Duodenal mucosa (tissue), 2 donors: Measurements from ENCODE around the gene TFCP2L1.

Experiments
- H3K27ac ChIP-seq: one replicate; pipeline ENCODE4 v1.7.0; 2013; ENCODE audit warnings: low read depth, low read length
- H3K27me3 ChIP-seq, 2 donors: one replicate each; pipeline ENCODE4 v1.7.0; 2013; ENCODE audit warnings: low read length in 2 of 2, control low read depth in 1 of 2; ENCODE audit not compliant: insufficient read depth in 2 of 2, control insufficient read depth in 1 of 2
- H3K36me3 ChIP-seq, 2 donors: one replicate each; pipeline ENCODE4 v1.7.0; 2013; ENCODE audit warnings: low read length in 2 of 2, control low read depth in 1 of 2; ENCODE audit not compliant: insufficient read depth in 2 of 2, control insufficient read depth in 1 of 2
- H3K4me1 ChIP-seq, 2 donors: one replicate each; pipeline ENCODE4 v1.7.0; 2013; ENCODE audit warnings: low read length in 2 of 2, control low read depth in 1 of 2; ENCODE audit not compliant: insufficient read depth in 2 of 2, control insufficient read depth in 1 of 2
- H3K4me3 ChIP-seq, 2 donors: one replicate each; pipeline ENCODE4 v1.7.0; 2013; ENCODE audit warnings: low read length in 2 of 2, low read depth in 1 of 2
- H3K9ac ChIP-seq, 2 donors: one replicate each; pipeline ENCODE4 v1.7.0; 2013; ENCODE audit warnings: low read length in 2 of 2, low read depth in 1 of 2
- H3K9me3 ChIP-seq, 2 donors: one replicate each; pipeline ENCODE4 v1.7.0; 2013; ENCODE audit warnings: low read length in 2 of 2, control low read depth in 1 of 2; ENCODE audit not compliant: control insufficient read depth in 1 of 2

TFCP2L1 gene

DNA sequence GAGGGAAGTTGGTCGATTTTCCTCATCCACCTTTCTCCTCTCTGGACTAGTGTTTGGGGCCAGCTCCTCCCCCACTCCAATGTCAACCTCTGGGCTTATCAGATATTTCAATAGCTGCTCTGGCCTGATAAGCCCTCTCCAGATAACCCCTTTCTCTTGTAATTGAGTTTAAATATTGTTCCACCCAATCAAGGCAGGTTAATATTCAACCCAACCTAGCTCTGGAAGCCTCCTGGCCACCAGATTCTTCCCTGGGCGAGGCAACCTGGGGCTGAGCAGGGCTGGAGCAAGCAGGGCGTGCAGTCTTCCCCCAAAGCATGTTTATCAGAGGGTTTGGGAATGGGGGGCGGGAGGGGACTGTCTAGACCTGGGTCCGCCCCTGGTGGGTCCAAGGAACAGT lies 73.8 kb downstream of the TFCP2L1 start:
- Histone ChIP-seq H3K4me3 (peak overlapping the region in 1 of 2 donors; percentile 24), H3K36me3 (no peaks in the 10 kb centered on the region), H3K9me3 (no peaks in the 10 kb centered on the region), H3K27me3 (no peaks in the 10 kb centered on the region), H3K4me1 (peaks cover 14 to 22% of the 10 kb centered on the region in 2 donors), H3K27ac (no peak overlapping the region), H3K9ac (no peak overlapping the region)

DNA sequence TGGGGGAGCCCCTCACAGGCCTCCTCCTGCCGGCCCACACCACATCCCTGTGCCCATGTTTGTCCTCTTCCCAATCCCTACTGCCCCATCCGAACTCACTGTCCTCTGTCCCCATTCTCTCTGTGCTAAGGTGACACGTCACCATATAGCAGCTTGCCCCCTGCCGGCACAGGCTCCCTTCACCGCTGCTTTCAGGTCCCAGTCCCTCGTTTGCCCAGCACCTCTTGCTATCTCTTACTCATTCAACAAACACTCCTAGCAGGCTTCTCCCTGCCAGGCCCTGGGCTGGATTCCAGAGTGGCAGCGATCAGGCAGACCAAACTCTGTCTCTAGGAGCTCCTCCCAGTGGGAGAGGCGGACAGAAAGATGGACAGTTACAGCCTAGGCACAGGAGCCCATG lies 74.3 kb downstream of the TFCP2L1 start:
- Histone ChIP-seq H3K9me3 (no peaks in the 10 kb centered on the region), H3K27ac (no peak overlapping the region), H3K4me3 (peak overlapping the region in 1 of 2 donors; percentile 5), H3K4me1 (peaks cover 14 to 22% of the 10 kb centered on the region in 2 donors), H3K36me3 (no peaks in the 10 kb centered on the region), H3K9ac (no peak overlapping the region), H3K27me3 (no peaks in the 10 kb centered on the region)

DNA sequence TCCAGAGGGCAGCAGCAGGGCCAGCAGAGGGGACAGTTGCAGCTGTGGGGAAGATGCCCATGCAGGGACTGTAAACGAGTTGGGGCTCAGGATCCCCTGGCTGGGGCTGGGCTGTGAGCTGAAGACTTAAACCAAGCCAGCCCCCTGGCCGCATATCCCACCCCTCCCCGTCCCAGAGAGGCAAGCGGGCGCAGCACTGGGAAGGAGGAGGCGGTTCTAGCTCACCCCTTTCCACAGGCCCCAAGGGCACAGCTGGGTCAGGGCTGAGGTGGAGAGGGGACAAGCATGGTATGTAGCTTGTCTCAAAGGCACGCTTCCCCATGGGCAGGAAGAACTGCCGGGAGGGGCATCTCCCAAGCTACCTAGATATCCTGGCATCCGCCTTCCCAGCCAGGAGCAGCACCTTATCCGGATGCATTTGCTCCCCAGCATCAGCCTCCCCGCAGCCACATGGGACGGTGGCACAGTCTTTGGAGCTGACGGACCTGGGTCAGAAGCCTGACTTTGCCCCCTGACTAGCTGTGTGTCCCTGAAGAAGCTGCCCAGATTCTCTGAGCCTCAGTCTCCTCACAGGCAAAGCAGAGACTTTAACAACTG lies 75.9 kb downstream of the TFCP2L1 start:
- Histone ChIP-seq H3K27ac (no peak overlapping the region), H3K9ac (no peak overlapping the region), H3K9me3 (no peaks in the 10 kb centered on the region), H3K4me1 (peaks cover 15 to 22% of the 10 kb centered on the region in 2 donors), H3K36me3 (no peaks in the 10 kb centered on the region), H3K4me3 (no peak overlapping the region), H3K27me3 (no peaks in the 10 kb centered on the region)

DNA sequence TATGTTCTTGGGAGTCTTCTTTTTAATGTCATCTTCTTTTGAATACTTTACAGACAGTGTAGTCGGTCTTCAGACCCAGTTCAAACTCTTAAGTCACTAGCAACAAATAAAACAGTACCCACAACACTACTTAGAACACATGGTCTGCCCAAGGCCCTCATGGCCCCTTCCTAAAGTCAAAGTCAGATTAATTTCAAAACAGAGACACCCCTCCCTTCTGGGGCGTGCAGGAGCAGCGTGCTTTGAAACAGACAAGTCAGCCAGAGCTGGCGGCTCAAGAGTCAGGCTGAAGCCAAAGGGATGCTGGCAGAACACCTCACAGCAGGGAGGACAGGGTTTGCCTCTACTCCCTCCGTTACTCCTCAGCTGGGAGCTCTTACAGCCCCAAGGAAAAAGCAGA lies 77.5 kb downstream of the TFCP2L1 start:
- no peaks in the 10 kb centered on the region for H3K9me3 ChIP-seq
- no peak overlapping the region for H3K9ac ChIP-seq
- no peak overlapping the region for H3K27ac ChIP-seq
- H3K27me3 ChIP-seq, result no peaks in the 10 kb centered on the region
- H3K4me3 ChIP-seq, result no peak overlapping the region
- H3K4me1 ChIP-seq, result peaks cover 31 to 35% of the 10 kb centered on the region in 2 donors
- no peaks in the 10 kb centered on the region for H3K36me3 ChIP-seq

DNA sequence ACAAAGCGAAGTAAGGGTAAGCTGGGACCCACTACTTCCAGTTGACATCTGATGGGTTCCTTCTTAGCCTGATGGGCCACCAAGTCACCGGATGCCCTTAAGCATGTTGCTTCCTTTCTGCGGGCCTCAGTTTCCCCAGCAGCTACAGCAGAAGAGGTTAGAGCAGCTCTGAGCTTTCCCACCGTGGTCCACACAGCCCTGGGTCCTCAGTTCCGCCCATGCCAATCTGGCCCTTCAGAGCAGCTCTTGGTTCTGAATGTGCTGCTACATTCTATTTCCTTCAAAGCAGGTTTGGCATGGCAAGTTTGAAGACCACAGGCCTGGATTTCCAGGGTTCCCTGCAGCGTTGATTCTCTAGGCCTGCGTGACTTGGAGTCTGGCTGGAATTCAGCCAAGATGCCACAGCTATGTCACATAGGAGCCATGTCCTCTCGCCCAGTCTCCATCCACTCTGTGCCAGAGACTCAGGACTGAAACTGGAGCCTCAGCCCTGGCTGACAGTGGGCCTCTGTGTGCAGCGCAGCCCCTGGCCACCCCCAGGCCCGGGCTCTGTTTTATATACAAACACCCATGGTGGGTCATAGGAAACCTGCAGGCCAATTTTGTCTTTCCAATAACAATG lies 79.6 kb downstream of the TFCP2L1 start:
- no peaks in the 10 kb centered on the region for H3K36me3 ChIP-seq
- H3K9ac ChIP-seq, result no peak overlapping the region
- peaks cover 28 to 29% of the 10 kb centered on the region in 2 donors for H3K4me1 ChIP-seq
- H3K4me3 ChIP-seq, result no peak overlapping the region
- H3K27me3 ChIP-seq, result no peaks in the 10 kb centered on the region
- H3K9me3 ChIP-seq, result no peaks in the 10 kb centered on the region
- H3K27ac ChIP-seq, result no peak overlapping the region

DNA sequence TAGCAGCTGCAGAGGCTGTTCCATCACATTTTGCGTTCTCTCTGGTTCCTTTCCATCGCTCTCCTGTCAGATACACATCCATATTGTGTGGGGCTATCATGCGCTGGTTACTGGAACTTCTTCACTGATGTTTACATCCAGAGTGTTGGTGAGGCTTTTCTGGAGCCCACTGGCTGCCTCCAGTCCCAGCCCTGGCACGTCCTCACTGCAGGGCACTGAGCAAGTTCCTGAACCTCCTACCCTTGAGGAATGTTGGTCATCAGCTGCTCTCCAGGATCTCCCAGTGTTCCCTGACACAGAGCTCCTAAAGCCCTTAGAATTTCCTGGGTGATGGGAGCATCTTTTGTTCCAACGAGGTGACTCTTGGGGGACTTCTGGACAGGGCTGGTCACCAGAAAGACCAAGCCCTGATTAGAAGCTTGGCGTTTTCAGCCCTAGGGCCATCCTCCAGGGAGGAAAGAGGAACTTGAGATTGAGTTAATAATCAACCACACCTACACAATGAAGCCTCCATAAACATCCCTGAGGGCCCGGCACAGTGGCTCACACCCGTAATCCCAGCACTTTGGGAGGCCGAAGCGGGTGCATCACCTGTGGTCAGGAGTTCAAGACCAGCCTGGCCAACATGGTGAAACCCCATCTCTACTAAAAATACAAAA lies 81.3 kb downstream of the TFCP2L1 start:
- no peaks in the 10 kb centered on the region for H3K27me3 ChIP-seq
- no peak overlapping the region for H3K4me3 ChIP-seq
- H3K36me3 ChIP-seq, result no peaks in the 10 kb centered on the region
- no peak overlapping the region for H3K9ac ChIP-seq
- H3K9me3 ChIP-seq, result no peaks in the 10 kb centered on the region
- peaks cover 26 to 28% of the 10 kb centered on the region in 2 donors for H3K4me1 ChIP-seq
- no peak overlapping the region for H3K27ac ChIP-seq

DNA sequence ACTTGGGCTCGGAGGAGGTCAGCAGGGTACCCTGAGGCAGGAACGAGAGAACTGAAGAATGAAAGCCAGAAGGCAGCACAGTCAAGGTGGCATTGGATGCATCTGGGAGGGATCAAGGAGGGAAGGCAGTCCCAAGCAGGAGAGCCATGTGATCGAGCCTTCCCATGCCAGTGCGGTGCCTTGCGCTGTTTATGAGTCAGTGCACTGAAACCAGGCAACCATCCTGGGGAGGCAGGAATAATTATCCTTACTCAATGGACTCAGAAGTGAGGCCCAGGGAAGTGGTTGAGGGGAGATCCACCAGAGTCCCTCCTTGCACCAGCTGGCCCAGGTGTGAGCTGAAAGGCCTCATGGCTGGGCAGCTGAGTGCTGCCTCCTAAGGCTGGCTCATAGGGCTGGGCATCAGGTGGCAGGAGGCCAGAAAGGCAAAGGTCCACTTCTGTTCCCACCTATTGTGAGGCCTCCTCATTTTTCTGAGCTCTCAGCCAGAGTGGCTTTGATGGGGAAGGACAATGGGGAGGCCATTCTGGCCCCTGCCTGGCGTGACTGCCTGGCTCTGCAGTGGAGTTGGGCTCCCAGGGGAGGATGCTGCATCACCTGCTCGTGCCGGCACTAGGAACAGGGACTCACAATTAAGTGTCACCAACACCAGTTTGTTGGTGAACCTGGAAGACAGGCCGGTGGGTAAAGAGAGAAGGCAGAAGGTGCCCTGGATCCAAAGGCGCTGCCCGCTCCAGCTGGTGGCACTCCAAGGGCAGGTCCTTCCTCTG lies 82.3 kb downstream of the TFCP2L1 start:
- Histone ChIP-seq H3K36me3 (no peaks in the 10 kb centered on the region), H3K4me3 (no peak overlapping the region), H3K9me3 (no peaks in the 10 kb centered on the region), H3K27ac (no peak overlapping the region), H3K27me3 (no peaks in the 10 kb centered on the region), H3K9ac (no peak overlapping the region), H3K4me1 (peaks cover 28 to 29% of the 10 kb centered on the region in 2 donors)

DNA sequence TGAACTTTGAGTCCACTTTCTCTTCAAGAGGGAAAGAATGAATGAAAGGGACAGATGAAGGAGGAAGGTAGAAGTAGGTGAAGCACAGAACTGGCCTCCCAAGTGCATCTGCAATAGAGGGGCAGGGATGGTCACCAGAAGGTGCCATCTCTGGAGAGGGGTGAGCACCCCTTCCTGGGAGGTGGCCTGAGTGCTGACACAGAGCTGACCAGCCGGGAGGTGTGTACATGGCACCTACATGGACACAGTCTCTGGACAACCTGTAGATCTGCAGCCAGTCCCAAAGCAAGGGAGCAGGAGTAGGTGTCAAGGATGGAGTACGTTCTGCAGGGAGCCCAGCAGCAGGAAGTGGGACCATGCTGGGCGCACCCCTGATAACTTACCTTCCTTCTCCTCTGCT lies 83.2 kb downstream of the TFCP2L1 start:
- no peaks in the 10 kb centered on the region for H3K27me3 ChIP-seq
- H3K9ac ChIP-seq, result no peak overlapping the region
- no peaks in the 10 kb centered on the region for H3K9me3 ChIP-seq
- H3K4me3 ChIP-seq, result no peak overlapping the region
- no peaks in the 10 kb centered on the region for H3K36me3 ChIP-seq
- no peak overlapping the region for H3K27ac ChIP-seq
- H3K4me1 ChIP-seq, result peaks cover 32 to 33% of the 10 kb centered on the region in 2 donors

DNA sequence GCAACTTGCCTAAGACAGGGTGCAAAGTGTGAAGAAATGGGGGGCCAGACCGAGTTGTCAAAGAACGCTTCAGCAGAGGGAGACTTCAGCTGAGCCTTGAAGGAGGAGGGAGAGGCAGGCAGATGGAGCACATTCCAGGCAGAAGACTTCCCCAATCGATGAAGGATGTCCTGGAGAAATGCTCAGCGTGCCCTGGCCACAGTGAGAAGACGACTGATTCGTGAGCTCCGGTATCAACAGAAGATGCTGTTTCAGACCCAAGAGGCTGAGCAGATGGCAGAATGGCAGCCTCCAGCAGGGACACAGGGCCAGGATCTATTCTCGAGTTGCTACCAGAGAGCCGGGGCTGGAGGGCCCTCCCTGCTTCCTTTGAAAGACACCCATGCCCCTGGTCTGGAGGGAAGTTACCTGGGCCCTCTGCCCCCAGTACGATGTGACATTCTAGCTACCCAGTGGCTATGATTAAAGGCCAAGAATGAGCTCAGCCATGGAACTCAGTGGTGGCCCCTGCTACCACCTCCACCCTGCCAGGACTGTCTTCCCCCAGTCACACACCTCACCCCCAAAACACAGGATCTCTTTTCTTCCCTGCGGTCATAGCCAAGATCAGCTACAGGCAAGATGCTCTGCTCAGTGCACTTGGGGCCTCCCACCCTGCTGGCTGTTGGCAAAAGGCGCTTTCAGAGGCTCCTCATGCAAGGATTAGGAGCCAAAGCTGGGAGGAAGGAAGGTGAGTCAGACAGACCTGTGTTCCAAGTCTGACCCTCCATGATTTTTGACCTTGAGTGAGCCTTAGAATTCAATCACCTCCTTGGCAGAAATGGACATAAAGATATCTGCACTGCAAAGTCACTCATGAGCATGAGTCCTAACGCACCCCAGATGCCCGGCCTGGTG lies 84.3 kb downstream of the TFCP2L1 start:
- H3K9me3 ChIP-seq, result no peaks in the 10 kb centered on the region
- H3K9ac ChIP-seq, result no peak overlapping the region
- H3K36me3 ChIP-seq, result no peaks in the 10 kb centered on the region
- H3K27me3 ChIP-seq, result no peaks in the 10 kb centered on the region
- H3K4me1 ChIP-seq, result peaks cover 32 to 36% of the 10 kb centered on the region in 2 donors
- no peak overlapping the region for H3K27ac ChIP-seq
- H3K4me3 ChIP-seq, result no peak overlapping the region
